Stimulated activated naive CD4-positive, alpha-beta T cell (primary cell): ENCODE results near the gene NIPSNAP2.
"Not testable (repeated sequence)": the region's sequence is repeated elsewhere in the genome, so short reads cannot be mapped to it uniquely, and the experiment has no call there.

Source experiments
- DNase-seq, 6 experiments: peaks; one replicate each; lab custom pipeline; 2025; lab: John Stamatoyannopoulos, UW

NIPSNAP2 gene

DNA sequence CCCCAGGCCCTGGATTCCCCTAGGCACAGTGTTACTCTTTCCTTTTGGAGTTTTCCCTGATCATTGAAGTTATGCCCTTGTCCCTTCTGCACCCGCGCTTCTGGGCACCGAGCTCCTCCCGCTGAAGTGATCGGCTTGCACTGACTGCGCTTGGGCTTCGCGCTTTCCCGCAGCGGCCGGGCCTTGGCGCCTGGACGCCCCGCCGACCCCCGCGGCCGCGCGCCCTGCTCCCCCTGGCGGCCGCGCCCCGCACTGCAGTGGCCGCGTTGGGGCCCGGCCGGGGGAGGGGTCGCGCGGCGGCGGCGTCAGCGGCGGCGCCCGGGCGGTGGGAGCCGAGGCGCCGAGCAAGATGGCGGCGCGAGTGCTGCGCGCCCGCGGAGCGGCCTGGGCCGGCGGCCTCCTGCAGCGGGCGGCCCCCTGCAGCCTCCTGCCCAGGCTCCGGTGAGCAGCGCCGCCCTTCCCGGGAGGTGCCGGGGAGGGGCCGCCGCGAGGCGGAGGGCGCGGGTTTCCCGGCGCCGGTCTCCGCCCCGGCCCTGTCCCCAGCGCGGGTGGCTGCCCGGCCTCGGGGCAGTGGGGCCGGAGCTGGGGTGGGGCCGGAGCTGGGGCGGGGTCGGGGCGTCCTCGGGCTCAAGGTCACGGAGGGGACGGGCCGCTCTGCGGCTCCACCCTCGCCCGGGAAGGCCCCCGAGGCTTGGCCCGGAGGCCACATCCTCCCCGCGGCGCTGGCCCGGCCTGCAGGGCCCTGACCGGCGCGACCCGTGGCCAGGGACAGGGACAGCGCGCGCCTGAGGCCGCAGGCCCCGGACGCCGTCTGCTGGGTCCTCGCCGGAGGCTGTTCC, at the start of gene NIPSNAP2:
Gene NIPSNAP2 (plus strand): TSS at position 325 of the 839 bp plus-strand sequence. CDS start 25 bp downstream, at position 350.
- DNase-seq = peak; percentile 32 to 72 (median 52)

DNA sequence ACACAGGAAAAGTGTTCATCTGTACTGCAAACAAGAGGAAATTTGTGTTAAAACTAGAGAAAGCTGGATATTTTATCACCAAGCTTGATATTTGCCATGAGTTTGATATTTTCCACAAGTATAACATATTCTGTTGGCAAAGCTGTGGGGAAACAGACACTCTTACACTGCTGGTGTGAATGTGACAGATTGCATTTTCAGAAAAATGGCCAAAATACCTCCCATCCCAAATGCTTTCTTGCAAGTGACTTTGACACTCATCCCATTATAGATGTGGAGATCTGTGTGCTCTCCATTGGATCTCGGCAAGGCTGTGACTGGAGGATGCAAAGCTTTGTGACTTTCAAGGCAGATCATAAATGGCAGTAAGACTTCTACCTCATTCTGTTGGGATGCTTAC, 46.6 kb upstream of the NIPSNAP2 start:
- no peak for DNase-seq

DNA sequence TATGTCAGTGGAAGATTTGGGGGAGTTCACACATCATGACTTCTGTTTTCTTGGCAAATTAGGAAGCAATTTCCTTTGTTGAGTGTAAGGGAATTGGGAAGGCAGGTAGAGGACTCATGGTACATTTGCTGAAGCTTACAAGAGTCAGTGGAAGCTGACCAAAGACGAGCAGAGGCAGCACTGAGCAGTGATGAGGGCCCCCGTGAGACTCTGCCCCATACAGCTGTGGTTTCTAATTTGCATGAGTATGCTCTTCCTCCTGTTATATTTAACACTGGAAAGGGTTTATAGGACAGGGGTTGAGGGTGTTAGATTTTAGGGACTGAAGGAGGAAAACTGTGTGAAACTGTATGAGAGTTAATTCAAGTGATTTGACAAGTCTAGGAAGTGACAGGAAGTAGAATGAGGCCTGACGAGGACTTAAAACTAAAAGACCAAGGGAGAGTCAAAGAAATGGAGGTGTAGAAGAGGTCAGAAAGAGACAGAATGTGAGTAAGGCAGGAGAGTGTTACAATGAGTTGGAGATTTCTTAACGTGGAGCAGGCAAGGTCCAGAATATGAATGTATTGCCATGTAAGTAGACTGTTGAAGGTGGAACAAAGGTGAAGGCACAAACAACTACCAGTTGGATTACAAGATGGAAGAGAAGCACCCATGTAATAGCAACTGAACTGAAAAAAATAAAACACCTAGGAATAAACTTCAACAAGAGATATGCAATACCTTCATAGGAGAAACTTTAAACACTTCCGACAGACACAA, 36.2 kb upstream of the NIPSNAP2 start:
- DNase-seq = no peak

DNA sequence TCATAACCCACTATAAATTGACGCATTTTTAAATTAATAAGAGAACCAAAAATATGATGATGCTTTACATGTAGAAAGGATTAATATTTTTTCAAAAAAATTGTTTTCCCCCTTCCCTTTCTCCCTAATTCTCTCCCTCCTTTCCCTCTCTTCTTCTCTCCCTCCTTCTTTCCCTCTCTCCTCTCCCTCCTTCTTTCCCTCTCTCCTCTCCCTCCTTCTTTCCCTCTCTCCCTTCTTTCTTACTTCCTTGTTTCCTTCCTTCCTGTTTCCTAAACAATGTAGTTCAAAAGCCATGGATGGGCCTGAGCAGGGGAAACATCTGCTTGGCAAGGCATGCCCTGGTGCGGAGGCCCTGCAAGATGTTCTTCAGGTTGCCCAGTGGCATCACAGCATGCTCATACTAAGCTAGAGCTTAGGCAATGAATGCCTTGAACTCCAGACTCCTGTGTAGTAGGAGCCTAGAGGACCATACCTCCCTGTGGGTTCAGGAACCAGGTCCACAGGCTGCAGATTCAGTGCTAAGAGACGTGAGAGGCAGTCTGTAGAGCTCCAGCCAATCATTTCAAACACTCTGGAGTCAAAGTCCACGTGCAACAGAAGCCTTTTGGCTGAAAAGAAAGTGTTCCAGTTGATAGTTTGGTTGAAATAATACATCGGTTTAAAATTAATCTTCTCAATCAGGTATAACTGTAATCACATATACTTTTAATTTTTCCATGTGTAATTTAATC, 32.8 kb upstream of the NIPSNAP2 start:
- DNase-seq = no peak

DNA sequence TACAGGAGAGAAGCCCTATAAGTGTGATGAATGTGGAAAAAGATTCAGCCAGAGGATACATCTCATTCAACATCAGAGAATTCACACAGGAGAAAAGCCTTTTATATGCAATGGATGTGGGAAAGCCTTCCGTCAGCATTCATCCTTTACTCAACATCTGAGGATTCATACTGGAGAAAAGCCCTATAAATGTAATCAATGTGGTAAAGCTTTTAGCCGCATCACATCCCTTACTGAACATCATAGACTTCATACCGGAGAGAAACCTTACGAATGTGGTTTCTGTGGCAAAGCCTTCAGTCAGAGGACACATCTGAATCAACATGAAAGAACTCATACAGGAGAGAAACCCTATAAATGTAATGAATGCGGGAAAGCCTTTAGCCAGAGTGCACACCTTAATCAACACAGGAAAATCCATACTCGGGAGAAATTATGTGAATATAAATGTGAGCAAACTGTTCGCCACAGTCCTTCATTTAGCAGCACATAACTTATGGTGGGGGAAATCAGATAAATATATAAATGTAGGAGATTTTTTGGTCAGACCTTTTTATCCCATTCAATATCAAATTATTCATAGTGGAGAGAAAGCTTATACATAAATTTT, 24.8 kb upstream of the NIPSNAP2 start:
- no peak for DNase-seq

- no peak for DNase-seq
Observed at GRCh38 chr7:55946545-55946944, 17.8 kb upstream of the NIPSNAP2 start.

- peak; percentile 85 to 92 (median 91) for DNase-seq
Observed at GRCh38 chr7:55951637-55952351, 12.6 kb upstream of the NIPSNAP2 start, which contains the start of gene MRPS17. MRPS17 (plus strand) TSS chr7:55951877; CDS start chr7:55953196, 1,319 bp downstream.

DNA sequence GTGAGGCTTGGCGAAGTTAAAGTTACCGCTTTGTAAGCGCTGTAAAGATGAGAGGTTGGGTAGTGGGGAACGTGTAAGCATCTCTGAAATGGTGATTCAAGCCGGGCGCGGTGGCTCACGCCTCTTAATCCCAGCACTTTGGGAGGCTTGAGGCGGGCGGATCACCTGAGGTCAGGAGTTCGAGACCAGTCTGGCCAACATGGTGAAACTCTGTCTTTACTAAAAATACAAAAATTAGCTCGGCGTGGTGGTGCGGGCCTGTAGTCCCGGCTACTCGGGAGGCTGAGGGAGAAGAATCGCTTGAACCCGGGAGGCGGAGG, 12.1 kb upstream of the NIPSNAP2 start:
- DNase-seq = not testable (repeated sequence)

DNA sequence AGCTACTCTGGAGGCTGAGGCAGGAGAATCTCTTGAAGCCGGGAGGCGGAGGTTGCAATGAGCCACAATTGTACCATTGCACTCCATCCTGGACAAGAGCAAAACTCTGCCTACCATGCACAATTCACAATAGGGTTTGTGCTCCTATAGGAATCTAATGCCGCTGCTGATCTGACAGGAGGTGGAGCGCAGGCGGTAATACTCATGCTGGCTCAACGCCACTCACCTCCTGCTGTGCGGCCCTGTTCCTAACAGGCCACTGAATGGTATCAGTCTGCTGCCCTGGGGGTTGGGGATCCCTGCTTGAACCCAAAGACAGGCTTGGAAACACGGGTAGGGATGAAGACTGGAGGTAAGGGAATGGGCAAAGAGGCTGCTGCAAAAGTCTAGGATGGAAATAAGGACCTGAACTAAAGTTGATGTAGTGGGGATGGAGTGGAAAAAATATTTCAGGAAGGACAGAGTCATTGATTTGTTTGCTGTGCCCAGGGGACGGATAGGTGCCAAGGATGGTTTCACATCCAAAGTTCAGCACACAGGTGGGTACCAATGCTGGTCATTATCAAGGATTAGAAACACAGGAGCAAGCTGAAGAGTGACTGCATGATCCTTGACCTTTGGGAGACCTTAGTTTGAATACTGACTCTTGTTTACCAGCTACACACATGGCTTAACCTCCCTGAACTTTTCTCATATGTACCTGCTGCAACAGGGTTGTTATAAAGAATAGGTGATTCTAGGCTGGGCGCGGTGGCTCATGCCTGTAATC, 10.5 kb upstream of the NIPSNAP2 start:
- no peak for DNase-seq

- DNase-seq = no peak
Observed at GRCh38 chr7:55957190-55957589, 7.2 kb upstream of the NIPSNAP2 start.

DNA sequence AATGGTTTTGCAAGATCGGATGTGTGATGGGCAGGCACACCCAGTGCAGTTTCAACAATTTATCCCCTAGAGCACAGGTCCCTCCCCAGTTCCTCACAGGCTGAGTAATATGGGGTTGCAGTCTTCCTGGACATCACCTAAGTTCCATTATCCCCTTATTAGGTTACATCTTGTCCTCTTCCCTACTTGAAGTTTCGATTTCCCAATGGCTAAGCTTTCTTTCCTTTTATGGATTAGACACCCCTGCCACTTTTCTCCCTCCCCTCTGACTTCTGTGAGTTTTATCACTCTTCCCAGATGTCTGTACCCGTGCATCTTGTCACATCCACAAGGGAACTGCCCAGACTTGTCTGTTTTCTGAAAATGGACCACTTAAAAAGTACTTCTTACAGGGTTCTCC, 2.4 kb upstream of the NIPSNAP2 start:
- no peak for DNase-seq

- no peak for DNase-seq
Observed at GRCh38 chr7:55963584-55964168, 709 bp upstream of the NIPSNAP2 start.

GRCh38 chr7:55965100-55965470, 700 bp downstream of the NIPSNAP2 start:
- DNase-seq = no peak

- peak in 1 of 6 experiments; percentile 4 for DNase-seq
Observed at GRCh38 chr7:55965805-55966421, 1.5 kb downstream of the NIPSNAP2 start.

DNA sequence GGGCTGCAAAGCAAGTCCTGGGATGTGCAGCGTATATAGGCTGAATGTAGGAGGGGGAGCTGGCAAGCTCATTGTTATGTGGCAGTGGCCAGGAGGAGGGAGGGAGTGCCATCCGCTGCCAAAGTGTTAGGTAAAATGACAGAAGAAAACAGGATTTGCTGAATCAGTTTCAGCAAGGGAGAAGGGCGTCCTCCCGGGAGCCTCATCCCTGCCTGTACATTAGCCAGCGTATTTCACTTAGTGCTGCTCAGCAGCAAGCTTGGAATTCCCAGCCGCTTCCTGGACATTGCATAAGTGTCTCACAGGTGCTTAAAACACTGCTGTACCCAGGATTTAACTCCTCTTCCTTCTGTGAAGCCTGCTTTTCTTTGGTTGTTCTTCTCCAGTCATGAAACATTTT, 2.5 kb downstream of the NIPSNAP2 start:
- no peak for DNase-seq

DNA sequence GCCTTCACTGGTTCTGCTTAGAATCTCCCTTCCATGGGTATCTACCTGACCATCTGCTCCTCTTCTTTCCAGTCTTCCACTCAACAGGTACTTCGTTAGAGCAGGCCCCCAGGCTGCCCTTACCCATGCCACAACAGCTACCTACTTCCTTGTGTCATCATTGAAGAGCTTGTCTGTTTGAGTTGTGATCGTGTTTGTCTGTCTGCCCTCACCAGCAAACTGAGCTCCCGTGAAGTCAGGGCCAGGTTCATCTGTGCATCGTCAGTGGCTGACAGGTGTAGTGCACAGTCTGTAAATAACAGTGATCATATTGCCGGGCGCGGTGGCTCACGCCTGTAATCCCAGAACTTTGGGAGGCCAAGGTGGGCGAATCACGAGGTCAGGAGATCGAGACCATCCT, 5.0 kb downstream of the NIPSNAP2 start:
- DNase-seq = no peak

DNA sequence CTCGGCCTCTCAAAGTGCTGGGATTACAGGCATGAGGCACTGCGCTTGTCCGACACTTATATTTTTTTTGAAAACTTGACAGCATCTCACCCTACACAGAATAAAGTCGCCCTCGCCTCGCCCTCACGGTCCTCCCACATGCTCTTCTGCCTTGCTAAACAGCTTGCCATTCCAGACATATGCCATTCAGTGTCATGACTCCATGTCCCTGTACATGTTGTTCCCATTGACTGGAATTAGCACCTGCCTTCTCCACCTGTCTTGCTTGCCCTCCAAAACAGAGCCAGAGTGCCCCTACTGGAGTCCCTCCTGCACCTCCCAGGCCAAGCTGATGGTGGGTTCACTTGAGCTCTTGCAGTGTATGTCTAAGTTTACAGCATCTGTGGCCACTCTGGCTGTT, 6.2 kb downstream of the NIPSNAP2 start:
- DNase-seq = no peak

- DNase-seq = no peak
Observed at GRCh38 chr7:55970978-55971377, 6.6 kb downstream of the NIPSNAP2 start.

DNA sequence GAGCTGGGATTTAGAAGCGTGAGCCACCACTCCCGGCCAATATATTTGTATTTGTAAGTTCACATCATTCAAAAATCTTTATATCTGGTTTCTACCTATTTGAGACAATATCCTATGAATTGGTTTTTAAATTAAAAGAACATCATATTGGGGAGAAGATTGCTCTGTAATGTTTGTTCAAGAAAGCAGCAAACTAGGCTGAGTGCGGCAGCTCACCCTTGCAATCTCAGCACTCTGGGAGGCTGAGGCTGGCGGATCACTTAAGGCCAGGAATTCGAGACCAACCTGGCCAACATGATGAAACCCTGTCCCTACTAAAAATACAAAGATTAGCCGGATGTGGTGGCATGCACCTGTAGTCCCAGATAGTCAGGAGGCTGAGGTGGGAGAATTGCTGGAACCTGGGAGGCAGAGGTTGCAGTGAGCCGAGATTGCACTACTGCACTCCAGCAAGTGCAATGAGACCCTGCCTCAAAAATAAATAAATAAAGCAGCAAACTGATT, 9.4 kb downstream of the NIPSNAP2 start:
- no peak for DNase-seq
